H9 (cell line): ENCODE results near the gene CABCOCO1. TPM values are rescaled to one million over a fixed set of nuclear protein-coding genes. Genes with fewer than 3 reads are reported as not detected.

Experiments
- DNase-seq: peaks from one replicate; pipeline ENCODE4 v3.0.0-alpha.2; 2017
- H2AFZ ChIP-seq: one replicate; pipeline ENCODE4 v1.6.1; 2013; ENCODE audit warnings: mild to moderate bottlenecking, low read length, control low read depth, moderate library complexity
- H2AK5ac ChIP-seq: 2 replicates; pipeline ENCODE4 v1.6.1; 2013; ENCODE audit warnings: low read length, control low read depth, mixed read lengths; ENCODE audit not compliant: insufficient read length
- H2BK120ac ChIP-seq: one replicate; pipeline ENCODE4 v1.6.1; 2013; ENCODE audit warnings: low read depth, mild to moderate bottlenecking, low read length, control low read depth, inconsistent platforms; ENCODE audit not compliant: poor library complexity, severe bottlenecking
- H2BK12ac ChIP-seq: 2 replicates; pipeline ENCODE4 v1.6.1; 2013; ENCODE audit warnings: low read length, control low read depth, mixed read lengths, low read depth; ENCODE audit not compliant: insufficient read length
- H2BK15ac ChIP-seq: 2 replicates; pipeline ENCODE4 v1.6.1; 2013; ENCODE audit warnings: low read depth, low read length, control low read depth
- H2BK20ac ChIP-seq: one replicate; pipeline ENCODE4 v1.6.1; 2013; ENCODE audit warnings: low read depth, mild to moderate bottlenecking, low read length, control low read depth, inconsistent platforms; ENCODE audit not compliant: poor library complexity, severe bottlenecking
- H2BK5ac ChIP-seq: 2 replicates; pipeline ENCODE4 v1.6.1; 2013; ENCODE audit warnings: low read length, control low read depth, mixed read lengths; ENCODE audit not compliant: insufficient read length
- H3K14ac ChIP-seq: 2 replicates; pipeline ENCODE4 v1.6.1; 2013; ENCODE audit warnings: low read length, control low read depth; ENCODE audit not compliant: insufficient read depth
- H3K18ac ChIP-seq: 2 replicates; pipeline ENCODE4 v1.6.1; 2013; ENCODE audit warnings: low read depth, mild to moderate bottlenecking, mixed read lengths, low read length, control low read depth; ENCODE audit not compliant: insufficient read length
- H3K23ac ChIP-seq: 2 replicates; pipeline ENCODE4 v1.6.1; 2013; ENCODE audit warnings: low read length, control low read depth, mixed read lengths, low read depth; ENCODE audit not compliant: insufficient read length
- H3K23me2 ChIP-seq: 2 replicates; pipeline ENCODE4 v1.6.1; 2013; ENCODE audit warnings: low read depth, mild to moderate bottlenecking, mixed read lengths, low read length, control low read depth; ENCODE audit not compliant: insufficient read length, poor library complexity, severe bottlenecking
- H3K27ac ChIP-seq: 2 replicates; pipeline ENCODE4 v1.5.1; 2013; ENCODE audit warnings: low read length, control low read depth, mixed read lengths, low read depth; ENCODE audit not compliant: insufficient read length
- H3K27me3 ChIP-seq: 2 replicates; pipeline ENCODE4 v1.6.1; 2013; ENCODE audit warnings: low read length, control low read depth, inconsistent platforms; ENCODE audit not compliant: insufficient read depth
- H3K4ac ChIP-seq: 2 replicates; pipeline ENCODE4 v1.6.1; 2013; ENCODE audit warnings: low read depth, mild to moderate bottlenecking, control low read depth, inconsistent platforms, low read length, moderate library complexity
- H3K4me1 ChIP-seq: 2 replicates; pipeline ENCODE4 v1.6.1; 2013; ENCODE audit warnings: low read length, control low read depth, inconsistent platforms; ENCODE audit not compliant: insufficient read depth
- H3K4me2 ChIP-seq: 2 replicates; pipeline ENCODE4 v1.6.1; 2013; ENCODE audit warnings: low read length, control low read depth, mixed read lengths; ENCODE audit not compliant: insufficient read length, insufficient read depth
- H3K56ac ChIP-seq: 2 replicates; pipeline ENCODE4 v1.6.1; 2013; ENCODE audit warnings: low read depth, mild to moderate bottlenecking, mixed read lengths, low read length, control low read depth; ENCODE audit not compliant: insufficient read length
- H3K79me1 ChIP-seq: 2 replicates; pipeline ENCODE4 v1.6.1; 2013; ENCODE audit warnings: low read depth, mild to moderate bottlenecking, moderate library complexity, low read length, control low read depth, inconsistent platforms; ENCODE audit not compliant: insufficient read depth, poor library complexity, severe bottlenecking
- H3K79me2 ChIP-seq: 2 replicates; pipeline ENCODE4 v1.6.1; 2013; ENCODE audit warnings: low read length, control low read depth, inconsistent platforms; ENCODE audit not compliant: insufficient read depth
- H3K9ac ChIP-seq: 2 replicates; pipeline ENCODE4 v1.6.1; 2013; ENCODE audit warnings: low read length, control low read depth, mixed read lengths; ENCODE audit not compliant: insufficient read length; ENCODE audit errors: extremely low read depth
- H3K9me3 ChIP-seq: one replicate; pipeline ENCODE4 v1.6.1; 2013; ENCODE audit warnings: low read depth, low read length, inconsistent platforms; ENCODE audit not compliant: control insufficient read depth
- H3T11ph ChIP-seq: one replicate; pipeline ENCODE4 v1.6.1; 2013; ENCODE audit warnings: mild to moderate bottlenecking, low read length, control low read depth, inconsistent platforms
- H4K20me1 ChIP-seq: one replicate; pipeline ENCODE4 v1.6.1; 2013; ENCODE audit not compliant: control insufficient read depth, insufficient read length, insufficient read depth
- H4K5ac ChIP-seq: 2 replicates; pipeline ENCODE4 v1.6.1; 2013; ENCODE audit warnings: low read depth, mild to moderate bottlenecking, mixed read lengths, low read length, control low read depth; ENCODE audit not compliant: insufficient read length
- H4K8ac ChIP-seq: replicated peaks from 2 replicates; pipeline ENCODE4 v1.6.1; 2013; ENCODE audit warnings: low read length, control low read depth, mixed read lengths, low read depth; ENCODE audit not compliant: insufficient read length
- H4K91ac ChIP-seq: 2 replicates; pipeline ENCODE4 v1.6.1; 2013; ENCODE audit warnings: low read depth, mild to moderate bottlenecking, moderate library complexity, mixed read lengths, low read length, control low read depth; ENCODE audit not compliant: insufficient read length
- H3K27ac Mint-ChIP-seq, 3 experiments: 2 replicates in 2 of 3; 3 replicates in 1 of 3; pipeline ENCODE4 v1.8.0; 2020 to 2021; ENCODE audit warnings: mixed read lengths in 3 of 3, mild to moderate bottlenecking in 1 of 3, moderate library complexity in 1 of 3
- H3K27me3 Mint-ChIP-seq: 2 replicates; pipeline ENCODE4 v1.8.0; 2021; ENCODE audit warnings: low read depth, mild to moderate bottlenecking, moderate library complexity, mixed read lengths
- H3K36me3 Mint-ChIP-seq, 3 experiments: 2 replicates in 2 of 3; 3 replicates in 1 of 3; pipeline ENCODE4 v1.8.0; 2020 to 2021; ENCODE audit warnings: low read depth in 3 of 3, mixed read lengths in 3 of 3; ENCODE audit not compliant: insufficient read depth in 1 of 3
- H3K4me1 Mint-ChIP-seq, 2 experiments: 2 replicates each; pipeline ENCODE4 v1.8.0; 2020; ENCODE audit warnings: mixed read lengths in 2 of 2
- H3K4me3 Mint-ChIP-seq, 2 experiments: 2 replicates in 1 of 2; 3 replicates in 1 of 2; pipeline ENCODE4 v1.8.0; 2020 to 2021; ENCODE audit warnings: mild to moderate bottlenecking in 2 of 2, mixed read lengths in 2 of 2, moderate library complexity in 1 of 2
- H3K9me3 Mint-ChIP-seq, 2 experiments: 2 replicates in 1 of 2; 3 replicates in 1 of 2; pipeline ENCODE4 v1.8.0; 2020; ENCODE audit warnings: mild to moderate bottlenecking in 2 of 2, mixed read lengths in 2 of 2, moderate library complexity in 1 of 2
- CTCF ChIP-seq: fragments of 200-600 bp; sonication (generic); conservative IDR thresholded peaks from 3 replicates; pipeline ENCODE4 v1.8.0; 2021; ENCODE audit warnings: antibody characterized with exemption, mild to moderate bottlenecking
- WGBS: extraction: QIAGEN DNeasy Blood & Tissue Kit; methylation state at CpG from one replicate; pipeline ENCODE4 v1.1.7; 2013; ENCODE audit warnings: missing lambda C conversion rate, low lambda C conversion rate, mixed read lengths; ENCODE audit not compliant: insufficient read length; ENCODE audit errors: extremely low coverage; 5-methylcytosine and 5-hydroxymethylcytosine counted together
- total RNA-seq: library from RNA; stranded (reverse); gene quantifications from 2 replicates; pipeline ENCODE4 v1.2.1, GENCODE V29; 2021

Gene CABCOCO1
- total RNA-seq, 1 experiment from 2014 or later, result not detected

- DNase-seq, result no peak
- H2BK120ac ChIP-seq, result no peak overlapping the region
- H3K56ac ChIP-seq, result no peak overlapping the region
- no peak overlapping the region for H3K14ac ChIP-seq
- H4K20me1 ChIP-seq, result no peaks in the 10 kb centered on the region
- H3K27me3 ChIP-seq, result no peaks in the 10 kb centered on the region
- Mint-ChIP-seq H3K4me1 (no peaks in the 10 kb centered on the region; a peak in 1 of 4 replicates), H3K9me3 (no peaks in the 10 kb centered on the region), H3K27ac (no peak overlapping the region), H3K27me3 (peaks cover 5% of the 10 kb centered on the region; the same call in 1 of the 2 replicates), H3K36me3 (no peaks in the 10 kb centered on the region), H3K4me3 (no peak overlapping the region)
- H2BK20ac ChIP-seq, result no peak overlapping the region
- H2BK15ac ChIP-seq, result no peak overlapping the region
- H3K18ac ChIP-seq, result no peak overlapping the region
- no peak for TF ChIP-seq CTCF
- WGBS, result no CpG with 5 or more reads among the region's 2 CpGs
- H3K23ac ChIP-seq, result no peak overlapping the region
- no peak overlapping the region for H3K4ac ChIP-seq
- H3K9ac ChIP-seq, result no peak overlapping the region
- no peaks in the 10 kb centered on the region for H3K9me3 ChIP-seq
- no peak overlapping the region for H2AFZ ChIP-seq
- no peak overlapping the region for H3K4me2 ChIP-seq
- H2AK5ac ChIP-seq, result no peak overlapping the region
- H4K91ac ChIP-seq, result no peak overlapping the region
- no peak overlapping the region for H4K5ac ChIP-seq
- H3K79me1 ChIP-seq, result no peaks in the 10 kb centered on the region
- no peak overlapping the region for H3T11ph ChIP-seq
- no peaks in the 10 kb centered on the region for H3K79me2 ChIP-seq
- no peak overlapping the region for H3K27ac ChIP-seq
- H2BK5ac ChIP-seq, result no peak overlapping the region
- H2BK12ac ChIP-seq, result no peak overlapping the region
- H4K8ac ChIP-seq, result no peak overlapping the region
- no peaks in the 10 kb centered on the region for H3K23me2 ChIP-seq
- no peaks in the 10 kb centered on the region for H3K4me1 ChIP-seq
These were observed 151.4 kb downstream of the CABCOCO1 start for GRCh38 chr10:61814160-61814559.
